Fibroblast of lung (primary cell): ENCODE measurements around the gene ZBTB43.
A peak's percentile ranks its signal among the peaks of the same experiment; 100 is the strongest.

Experiments
- EZH2 ChIP-seq: IDR thresholded peaks from 2 replicates; pipeline ENCODE4 v1.5.1; 2012; ENCODE audit warnings: low read length, control low read depth, mild to moderate bottlenecking; ENCODE audit errors: missing control alignments
- TF ChIP-seq, protein P1 (sequence below), 2 donors: IDR thresholded peaks in 1 of 2; conservative IDR thresholded peaks in 1 of 2; 1 replicate in 1 of 2; 2 replicates in 1 of 2; pipeline ENCODE4 v1.5.1; 2011 to 2012; ENCODE audit warnings: low read length in 2 of 2, control low read depth in 1 of 2, inconsistent platforms in 1 of 2, low read depth in 1 of 2, mild to moderate bottlenecking in 1 of 2

DNA sequence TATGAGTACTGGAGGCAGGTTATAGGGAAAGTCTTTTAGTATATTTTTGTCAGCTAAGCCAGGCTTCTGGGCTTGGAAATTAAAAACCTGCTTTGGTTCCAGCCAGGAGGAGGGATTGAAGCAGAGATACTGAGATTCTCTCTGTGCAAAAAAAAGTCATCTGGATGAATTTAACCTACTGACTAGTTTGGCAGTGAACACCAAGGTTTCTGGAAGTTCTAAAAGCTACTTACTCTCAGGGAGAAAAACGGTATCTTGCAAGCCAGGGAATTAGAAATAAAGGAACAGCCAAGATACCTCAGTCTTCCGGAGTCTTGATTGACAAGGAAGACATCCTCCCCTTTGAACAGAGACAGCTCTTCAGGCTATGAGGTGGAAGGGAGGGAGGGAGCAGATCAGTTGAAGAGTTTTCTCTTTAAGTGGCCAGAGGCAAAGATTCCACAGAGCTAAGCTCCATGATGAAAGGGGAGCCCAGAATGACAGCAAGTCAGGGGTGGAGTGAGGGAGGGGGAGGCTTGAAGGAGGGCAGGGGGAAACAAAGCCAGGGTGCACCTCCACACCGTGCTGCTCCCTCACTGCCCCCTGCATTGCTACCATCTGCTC, 47.3 kb downstream of the ZBTB43 start:
- TF ChIP-seq, protein P1, sequence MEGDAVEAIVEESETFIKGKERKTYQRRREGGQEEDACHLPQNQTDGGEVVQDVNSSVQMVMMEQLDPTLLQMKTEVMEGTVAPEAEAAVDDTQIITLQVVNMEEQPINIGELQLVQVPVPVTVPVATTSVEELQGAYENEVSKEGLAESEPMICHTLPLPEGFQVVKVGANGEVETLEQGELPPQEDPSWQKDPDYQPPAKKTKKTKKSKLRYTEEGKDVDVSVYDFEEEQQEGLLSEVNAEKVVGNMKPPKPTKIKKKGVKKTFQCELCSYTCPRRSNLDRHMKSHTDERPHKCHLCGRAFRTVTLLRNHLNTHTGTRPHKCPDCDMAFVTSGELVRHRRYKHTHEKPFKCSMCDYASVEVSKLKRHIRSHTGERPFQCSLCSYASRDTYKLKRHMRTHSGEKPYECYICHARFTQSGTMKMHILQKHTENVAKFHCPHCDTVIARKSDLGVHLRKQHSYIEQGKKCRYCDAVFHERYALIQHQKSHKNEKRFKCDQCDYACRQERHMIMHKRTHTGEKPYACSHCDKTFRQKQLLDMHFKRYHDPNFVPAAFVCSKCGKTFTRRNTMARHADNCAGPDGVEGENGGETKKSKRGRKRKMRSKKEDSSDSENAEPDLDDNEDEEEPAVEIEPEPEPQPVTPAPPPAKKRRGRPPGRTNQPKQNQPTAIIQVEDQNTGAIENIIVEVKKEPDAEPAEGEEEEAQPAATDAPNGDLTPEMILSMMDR (conservative IDR thresholded peaks at IDR 0.05 in 1 of 2, IDR thresholded peaks at IDR 0.05 in 1 of 2; ENCODE audit: low read depth in 1 of 2, low read length in 2 of 2) = no peak
- TF ChIP-seq EZH2 = peak; percentile 50
